Lung microvascular endothelial cell (primary cell): ENCODE measurements around the gene POLA2. TPM values are rescaled to one million over a fixed set of nuclear protein-coding genes. Genes with fewer than 3 reads are reported as not detected.
"Not testable (repeated sequence)": the region's sequence is repeated elsewhere in the genome, so short reads cannot be mapped to it uniquely, and the experiment has no call there.

Experiments
- DNase-seq, 2 donors: peaks; one replicate each; pipeline versions ENCODE4 v3.0.0 to v3.0.0-alpha.2; 2010; ENCODE audit warnings: low read depth in 2 of 2
- total RNA-seq: library from RNA; depleted of rRNA; stranded (reverse); fragments of >200 nt; gene quantifications from 2 replicates; pipeline ENCODE4 v1.2.1, GENCODE V29; 2014

POLA2 gene
- total RNA-seq, 1 donor from 2014 or later, result 1.8 TPM

GRCh38 chr11:65242389-65242788 is 19.4 kb upstream of the POLA2 start:
- DNase-seq, result no peak

GRCh38 chr11:65243797-65244196 is 18.0 kb upstream of the POLA2 start:
- DNase-seq, result no peak

- DNase-seq, result not testable (repeated sequence)
Measured at GRCh38 chr11:65245046-65245445, 16.7 kb upstream of the POLA2 start.

- no peak for DNase-seq
Measured at GRCh38 chr11:65246506-65246905, 15.3 kb upstream of the POLA2 start.

GRCh38 chr11:65248184-65248710 is 13.5 kb upstream of the POLA2 start:
- DNase-seq, result peak in 1 of 2 donors; percentile 20

- no peak for DNase-seq
Measured at GRCh38 chr11:65251476-65251875, 10.3 kb upstream of the POLA2 start.

- no peak for DNase-seq
Measured at GRCh38 chr11:65254724-65255123, 7.0 kb upstream of the POLA2 start.

- no peak for DNase-seq
Measured at GRCh38 chr11:65258988-65259387, 2.8 kb upstream of the POLA2 start.

GRCh38 chr11:65260302-65260701 is 1.5 kb upstream of the POLA2 start:
- no peak for DNase-seq

GRCh38 chr11:65260756-65261590 is 789 bp upstream of the POLA2 start:
- no peak for DNase-seq

GRCh38 chr11:65262381-65262680 is 569 bp downstream of the POLA2 start:
- peak in 1 of 2 donors; percentile 46 for DNase-seq

GRCh38 chr11:65262776-65263175 is 1.0 kb downstream of the POLA2 start:
- DNase-seq, result no peak

GRCh38 chr11:65264747-65265146 is 3.0 kb downstream of the POLA2 start:
- DNase-seq, result not testable (repeated sequence)

- DNase-seq, result no peak
Measured at GRCh38 chr11:65266210-65266609, 4.4 kb downstream of the POLA2 start.

- DNase-seq, result peak; percentile 88 to 97
Measured at GRCh38 chr11:65274735-65275682, 13.2 kb downstream of the POLA2 start.

GRCh38 chr11:65275906-65276305 is 14.1 kb downstream of the POLA2 start:
- no peak for DNase-seq

GRCh38 chr11:65277631-65278277 is 16.0 kb downstream of the POLA2 start:
- DNase-seq, result no peak

GRCh38 chr11:65278356-65278755 is 16.6 kb downstream of the POLA2 start:
- DNase-seq, result no peak

GRCh38 chr11:65279279-65279678 is 17.5 kb downstream of the POLA2 start:
- DNase-seq, result no peak

- peak; percentile 31 to 95 for DNase-seq
Measured at GRCh38 chr11:65279741-65280440, 18.1 kb downstream of the POLA2 start.

- peak in 1 of 2 donors; percentile 53 for DNase-seq
Measured at GRCh38 chr11:65280646-65281045, 18.9 kb downstream of the POLA2 start.
